OCI-LY1 (cell line): ENCODE results near the gene C2orf72.

Source experiments
- CTCF ChIP-seq: fragments of 200-600 bp; sonication (generic), shearing (Covaris generic); IDR thresholded peaks from 2 replicates; pipeline ENCODE4 v1.5.1; 2017; ENCODE audit warnings: mild to moderate bottlenecking, antibody characterized with exemption, low read length, moderate library complexity, mixed read lengths
- EZH2 ChIP-seq: fragments of 200-600 bp; sonication (generic), shearing (Covaris generic); IDR thresholded peaks from 2 replicates; pipeline ENCODE4 v1.8.0; 2017; ENCODE audit warnings: borderline replicate concordance, mixed run types, mild to moderate bottlenecking, antibody characterized with exemption, low read length, moderate library complexity, mixed read lengths

- TF ChIP-seq CTCF (no peak), EZH2 (no peak)
These were observed 584 bp downstream of the C2orf72 start for GRCh38 chr2:231037731-231038482.
